T-helper 1 cell treated with Interleukin-12 subunit alpha and Interleukin-12 subunit beta and Interleukin-4 antibody, amounts not matched to agents 30 μg/mL and 1 μg/mL, for 36 hours (primary cell): Measurements from ENCODE around the gene MCRIP2.

Experiments used
- H3K27ac Mint-ChIP-seq: one replicate; pipeline ENCODE4 v1.8.0; 2021; ENCODE audit warnings: mild to moderate bottlenecking, mixed read lengths
- H3K27me3 Mint-ChIP-seq: one replicate; pipeline ENCODE4 v1.8.0; 2021; ENCODE audit warnings: low read depth, mixed read lengths
- H3K36me3 Mint-ChIP-seq: one replicate; pipeline ENCODE4 v1.8.0; 2021; ENCODE audit warnings: low read depth, mixed read lengths
- H3K4me1 Mint-ChIP-seq: one replicate; pipeline ENCODE4 v1.8.0; 2021; ENCODE audit warnings: low read depth, mixed read lengths
- H3K4me3 Mint-ChIP-seq: one replicate; pipeline ENCODE4 v1.8.0; 2021; ENCODE audit warnings: mild to moderate bottlenecking, moderate library complexity, mixed read lengths
- H3K9me3 Mint-ChIP-seq: one replicate; pipeline ENCODE4 v1.8.0; 2021; ENCODE audit warnings: mixed read lengths

The MCRIP2 gene

DNA sequence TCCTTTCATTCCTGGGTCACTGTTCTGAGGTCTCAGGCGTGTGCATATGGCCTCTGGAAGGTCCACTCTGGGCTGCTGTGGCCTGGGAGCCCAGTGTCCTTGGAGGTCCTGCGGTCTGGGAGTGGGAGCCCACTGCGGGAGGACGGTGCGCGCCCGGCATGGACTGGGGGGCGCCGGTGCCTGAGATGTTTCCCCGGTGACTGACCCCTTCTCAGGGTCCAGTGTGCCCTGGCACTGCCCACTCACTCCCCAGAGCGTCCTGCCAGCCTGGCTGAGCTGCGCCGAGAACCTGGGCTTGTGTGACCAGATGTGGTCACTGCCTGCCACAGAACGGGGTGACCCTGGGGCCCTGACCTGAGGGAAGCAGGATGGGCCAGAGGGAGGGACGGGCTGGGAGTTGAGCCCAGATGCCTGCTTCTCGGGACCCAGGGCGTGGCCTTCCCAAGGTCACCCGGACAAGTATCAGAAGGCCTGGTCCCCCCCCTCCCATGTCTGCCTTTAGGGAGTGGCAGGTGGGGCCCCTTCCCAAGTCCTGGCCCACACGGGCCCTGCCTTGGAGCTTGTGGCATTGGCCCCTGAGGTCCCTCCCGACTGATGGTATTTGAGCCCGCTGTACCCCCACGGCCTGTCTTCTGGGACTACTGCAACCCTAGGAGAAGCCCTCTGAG is 32.7 kb downstream of the MCRIP2 start:
- Mint-ChIP-seq H3K4me3 (no peak overlapping the region), H3K36me3 (no peaks in the 10 kb centered on the region), H3K9me3 (no peaks in the 10 kb centered on the region), H3K27ac (no peak overlapping the region), H3K4me1 (peaks cover 2% of the 10 kb centered on the region), H3K27me3 (no peaks in the 10 kb centered on the region)

DNA sequence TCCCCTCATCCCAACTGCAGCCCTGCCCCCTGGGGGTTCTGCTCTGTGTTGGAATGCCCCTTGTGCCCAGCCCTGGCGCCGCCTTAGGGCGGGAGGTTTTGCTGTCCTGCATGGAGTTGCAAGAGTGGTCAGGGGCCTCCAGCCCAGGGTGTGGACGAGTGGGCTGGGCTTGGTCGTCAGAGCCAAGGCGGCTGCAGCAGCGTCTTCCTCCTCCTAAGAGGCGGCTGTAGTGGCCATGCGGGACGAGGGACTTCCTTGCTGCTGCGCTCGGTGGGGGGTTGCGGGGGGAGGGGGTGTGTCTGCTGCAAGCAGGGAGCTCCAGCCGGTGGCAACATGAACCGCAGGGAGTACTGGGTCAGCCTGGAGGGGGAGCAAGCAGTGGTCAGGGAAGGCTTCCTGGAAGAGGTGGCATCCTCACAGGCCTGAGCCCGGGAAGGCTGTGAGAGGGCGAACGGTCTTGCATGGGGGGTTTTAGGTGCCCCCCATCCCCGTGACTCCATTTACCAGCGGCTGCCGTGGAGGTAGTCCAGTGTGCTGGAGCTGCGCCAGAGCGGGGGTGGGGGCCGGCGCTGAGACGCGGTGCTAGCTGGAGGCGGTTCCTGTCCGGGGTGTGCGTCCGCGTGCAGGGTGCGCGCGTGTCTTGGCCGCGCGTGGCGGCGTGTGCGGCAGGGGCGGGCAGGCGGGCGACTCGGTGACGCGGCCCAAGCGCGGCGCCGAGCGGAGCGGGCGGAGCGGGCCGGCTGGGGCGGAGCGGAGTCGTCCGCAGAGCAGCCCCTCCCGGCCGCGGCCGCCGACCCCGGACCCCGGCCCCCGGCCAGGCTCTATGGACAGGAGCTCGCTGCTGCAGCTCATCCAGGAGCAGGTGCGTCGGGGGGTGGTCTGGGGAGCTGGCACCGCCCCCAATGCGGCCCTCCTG is 33.6 kb downstream of the MCRIP2 start, which contains the start of gene RHBDL1:
Gene RHBDL1 (plus strand): TSS at position 704 of the 916 bp plus-strand sequence. CDS start 120 bp downstream, at position 824.
- Mint-ChIP-seq H3K36me3 (no peaks in the 10 kb centered on the region), H3K27me3 (no peaks in the 10 kb centered on the region), H3K9me3 (no peaks in the 10 kb centered on the region), H3K4me3 (no peak within 1 kb of the TSS), H3K27ac (no peak within 1 kb of the TSS), H3K4me1 (peaks cover 3% of the 10 kb centered on the region)

DNA sequence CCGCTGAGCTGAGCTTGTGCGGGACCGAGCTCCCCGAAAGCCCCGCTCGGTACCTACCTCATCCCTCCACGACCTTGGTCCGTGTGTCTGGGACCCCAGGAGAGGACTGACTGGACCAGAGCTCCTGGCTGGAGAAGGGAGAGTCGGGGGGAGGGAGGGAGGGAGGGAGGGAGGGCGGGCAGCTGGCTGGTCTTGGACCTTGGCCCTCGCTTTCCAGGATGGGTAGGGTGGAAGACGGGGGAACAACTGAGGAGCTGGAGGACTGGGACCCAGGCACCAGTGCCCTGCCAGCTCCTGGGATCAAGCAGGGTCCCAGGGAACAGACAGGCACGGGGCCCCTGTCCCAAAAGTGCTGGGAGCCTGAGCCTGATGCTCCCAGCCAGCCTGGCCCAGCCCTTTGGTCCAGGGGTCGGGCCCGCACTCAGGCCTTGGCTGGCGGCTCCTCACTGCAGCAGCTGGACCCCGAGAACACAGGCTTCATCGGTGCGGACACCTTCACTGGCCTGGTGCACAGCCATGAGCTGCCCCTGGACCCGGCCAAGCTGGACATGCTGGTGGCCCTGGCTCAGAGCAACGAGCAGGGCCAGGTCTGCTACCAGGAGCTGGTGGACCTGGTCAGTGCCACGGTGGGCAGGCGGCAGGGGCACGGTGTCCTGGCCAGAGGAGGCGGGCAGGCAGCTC is 34.4 kb downstream of the MCRIP2 start:
- H3K27me3 Mint-ChIP-seq = no peaks in the 10 kb centered on the region
- H3K4me1 Mint-ChIP-seq = peaks cover 4% of the 10 kb centered on the region
- H3K9me3 Mint-ChIP-seq = no peaks in the 10 kb centered on the region
- H3K27ac Mint-ChIP-seq = no peak overlapping the region
- no peak overlapping the region for H3K4me3 Mint-ChIP-seq
- H3K36me3 Mint-ChIP-seq = no peaks in the 10 kb centered on the region

GRCh38 chr16:676565-676902 is 34.9 kb downstream of the MCRIP2 start:
- no peaks in the 10 kb centered on the region for H3K27me3 Mint-ChIP-seq
- no peaks in the 10 kb centered on the region for H3K36me3 Mint-ChIP-seq
- peaks cover 6% of the 10 kb centered on the region for H3K4me1 Mint-ChIP-seq
- H3K27ac Mint-ChIP-seq = no peak overlapping the region
- no peaks in the 10 kb centered on the region for H3K9me3 Mint-ChIP-seq
- H3K4me3 Mint-ChIP-seq = no peak overlapping the region

DNA sequence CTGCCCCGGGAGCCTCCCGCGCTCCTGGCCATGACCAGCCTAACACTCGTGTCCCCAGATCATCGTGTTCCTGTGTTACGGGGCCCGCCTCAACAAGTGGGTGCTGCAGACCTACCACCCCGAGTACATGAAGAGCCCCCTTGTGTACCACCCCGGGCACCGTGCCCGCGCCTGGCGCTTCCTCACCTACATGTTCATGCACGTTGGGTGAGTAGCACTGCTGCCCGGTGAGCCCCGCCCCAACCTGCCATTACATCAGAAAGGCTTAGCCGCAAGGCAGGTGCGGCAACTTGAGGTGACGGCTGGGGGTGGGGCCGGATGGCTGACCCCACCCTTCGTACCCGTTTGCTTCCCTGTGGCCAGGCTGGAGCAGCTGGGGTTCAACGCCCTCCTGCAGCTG is 35.3 kb downstream of the MCRIP2 start:
- Mint-ChIP-seq H3K27me3 (no peaks in the 10 kb centered on the region), H3K9me3 (no peaks in the 10 kb centered on the region), H3K36me3 (peaks cover 3% of the 10 kb centered on the region), H3K4me1 (peaks cover 10% of the 10 kb centered on the region), H3K27ac (no peak overlapping the region), H3K4me3 (no peak overlapping the region)

GRCh38 chr16:677316-678190 is 35.9 kb downstream of the MCRIP2 start:
- no peak overlapping the region for H3K27ac Mint-ChIP-seq
- H3K4me3 Mint-ChIP-seq = no peak overlapping the region
- H3K4me1 Mint-ChIP-seq = peaks cover 12% of the 10 kb centered on the region
- H3K9me3 Mint-ChIP-seq = no peaks in the 10 kb centered on the region
- H3K36me3 Mint-ChIP-seq = peaks cover 7% of the 10 kb centered on the region
- H3K27me3 Mint-ChIP-seq = no peaks in the 10 kb centered on the region

DNA sequence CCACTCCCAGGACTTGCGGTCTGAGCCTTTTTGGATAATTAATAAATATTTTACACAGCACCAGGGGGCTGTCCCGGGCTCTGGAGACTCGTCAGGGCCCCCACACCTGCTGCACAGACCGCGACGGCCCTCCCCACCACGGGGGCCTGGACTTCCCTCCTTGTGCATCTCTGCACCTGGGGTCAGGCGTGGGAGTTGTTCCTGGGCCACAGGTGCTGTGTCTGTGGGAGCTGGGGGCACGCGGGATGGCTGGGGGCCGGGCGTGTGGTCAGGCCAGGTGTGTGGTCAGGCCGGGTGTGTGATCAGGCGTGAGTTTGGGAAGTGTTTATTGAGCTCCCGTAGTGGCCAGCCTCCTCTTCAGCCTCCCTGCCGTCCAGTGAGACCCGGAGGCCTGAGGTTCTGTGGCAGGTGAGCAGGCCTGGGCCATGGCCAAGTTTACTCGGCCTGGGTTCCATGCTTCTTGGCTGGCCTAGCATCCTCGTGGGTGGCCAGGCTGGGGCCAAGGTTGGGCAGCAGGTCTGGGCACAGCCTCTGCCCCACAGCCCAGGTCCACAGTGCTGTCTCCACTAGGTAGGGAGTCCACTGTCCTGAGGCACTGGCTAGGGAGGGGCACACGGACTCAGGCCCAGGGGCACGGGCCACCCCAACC is 36.7 kb downstream of the MCRIP2 start:
- no peak overlapping the region for H3K27ac Mint-ChIP-seq
- H3K4me3 Mint-ChIP-seq = no peak overlapping the region
- no peaks in the 10 kb centered on the region for H3K27me3 Mint-ChIP-seq

GRCh38 chr16:678858-679813 is 37.5 kb downstream of the MCRIP2 start:
- Mint-ChIP-seq H3K27ac (peak overlapping the region; percentile 57), H3K4me3 (peak overlapping the region; percentile 79), H3K36me3 (peaks cover 8% of the 10 kb centered on the region), H3K9me3 (no peaks in the 10 kb centered on the region), H3K27me3 (no peaks in the 10 kb centered on the region), H3K4me1 (peaks cover 13% of the 10 kb centered on the region)

More for the DNA sequence above, 36.7 kb downstream of the MCRIP2 start:
- Mint-ChIP-seq H3K36me3 (peaks cover 8% of the 10 kb centered on the region), H3K9me3 (no peaks in the 10 kb centered on the region), H3K4me1 (peaks cover 13% of the 10 kb centered on the region)

- H3K4me1 Mint-ChIP-seq = peaks cover 13% of the 10 kb centered on the region
- H3K36me3 Mint-ChIP-seq = peaks cover 8% of the 10 kb centered on the region
- peak within 1 kb of the TSS; percentile 79 for H3K27ac Mint-ChIP-seq
- no peaks in the 10 kb centered on the region for H3K27me3 Mint-ChIP-seq
- no peaks in the 10 kb centered on the region for H3K9me3 Mint-ChIP-seq
- peak within 1 kb of the TSS; percentile 82 for H3K4me3 Mint-ChIP-seq
Measured at GRCh38 chr16:679814-680624, 38.4 kb downstream of the MCRIP2 start, which contains the start of gene STUB1. TSS of gene STUB1 (plus strand) at chr16:680410. CDS start at chr16:680526, 116 bp downstream.

- peaks cover 13% of the 10 kb centered on the region for H3K4me1 Mint-ChIP-seq
- peak overlapping the region; percentile 82 for H3K4me3 Mint-ChIP-seq
- peaks cover 8% of the 10 kb centered on the region for H3K36me3 Mint-ChIP-seq
- no peak overlapping the region for H3K27ac Mint-ChIP-seq
- H3K9me3 Mint-ChIP-seq = no peaks in the 10 kb centered on the region
- no peaks in the 10 kb centered on the region for H3K27me3 Mint-ChIP-seq
Measured at GRCh38 chr16:680625-680945, 39.0 kb downstream of the MCRIP2 start.

DNA sequence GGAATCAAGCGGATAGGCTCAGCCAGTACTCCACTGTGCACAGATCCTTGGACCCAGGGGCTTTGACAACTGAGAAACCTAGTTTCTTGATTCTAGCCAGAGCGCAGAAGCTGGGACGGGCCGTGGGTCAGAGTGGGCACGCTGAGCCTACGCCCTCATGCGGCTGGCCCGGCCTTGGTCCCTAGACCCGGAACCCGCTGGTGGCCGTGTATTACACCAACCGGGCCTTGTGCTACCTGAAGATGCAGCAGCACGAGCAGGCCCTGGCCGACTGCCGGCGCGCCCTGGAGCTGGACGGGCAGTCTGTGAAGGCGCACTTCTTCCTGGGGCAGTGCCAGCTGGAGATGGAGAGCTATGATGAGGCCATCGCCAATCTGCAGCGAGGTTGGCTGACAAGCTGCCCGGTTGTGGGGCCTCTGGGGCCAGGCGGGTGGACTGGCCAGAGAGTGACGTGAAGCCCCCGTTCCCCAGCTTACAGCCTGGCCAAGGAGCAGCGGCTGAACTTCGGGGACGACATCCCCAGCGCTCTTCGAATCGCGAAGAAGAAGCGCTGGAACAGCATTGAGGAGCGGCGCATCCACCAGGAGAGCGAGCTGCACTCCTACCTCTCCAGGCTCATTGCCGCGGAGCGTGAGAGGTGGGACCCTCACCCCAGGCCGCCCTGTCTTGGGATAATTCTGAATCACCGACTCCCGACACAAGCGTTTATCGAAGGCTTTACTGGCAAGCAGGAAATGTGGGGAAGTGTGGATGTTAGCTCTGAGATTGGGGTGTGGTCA is 39.5 kb downstream of the MCRIP2 start:
- Mint-ChIP-seq H3K27ac (no peak overlapping the region), H3K9me3 (no peaks in the 10 kb centered on the region), H3K27me3 (no peaks in the 10 kb centered on the region), H3K4me1 (peaks cover 13% of the 10 kb centered on the region), H3K4me3 (peak overlapping the region; percentile 73), H3K36me3 (peaks cover 9% of the 10 kb centered on the region)
